Muscle layer of duodenum (tissue), 2 donors: ENCODE results near the gene COL5A1.

Source experiments
- H3K27ac ChIP-seq: one replicate; pipeline ENCODE4 v1.7.0; 2013; ENCODE audit warnings: mild to moderate bottlenecking, low read length
- H3K27me3 ChIP-seq: one replicate; pipeline ENCODE4 v1.7.0; 2013; ENCODE audit warnings: low read depth, mild to moderate bottlenecking, control low read depth, low read length
- H3K36me3 ChIP-seq, 2 donors: one replicate each; pipeline ENCODE4 v1.7.0; 2013; ENCODE audit warnings: low read length in 2 of 2, control low read depth in 1 of 2, mild to moderate bottlenecking in 1 of 2; ENCODE audit not compliant: insufficient read depth in 2 of 2, control insufficient read depth in 1 of 2
- H3K4me1 ChIP-seq, 2 donors: one replicate each; pipeline ENCODE4 v1.7.0; 2013; ENCODE audit warnings: low read length in 2 of 2, mild to moderate bottlenecking in 2 of 2, control low read depth in 1 of 2, moderate library complexity in 1 of 2; ENCODE audit not compliant: insufficient read depth in 2 of 2, control insufficient read depth in 1 of 2
- H3K4me3 ChIP-seq, 2 donors: one replicate each; pipeline ENCODE4 v1.7.0; 2013; ENCODE audit warnings: low read length in 2 of 2, low read depth in 1 of 2, mild to moderate bottlenecking in 1 of 2
- H3K9me3 ChIP-seq, 2 donors: one replicate each; pipeline ENCODE4 v1.7.0; 2013; ENCODE audit warnings: low read length in 2 of 2, control low read depth in 1 of 2, mild to moderate bottlenecking in 1 of 2; ENCODE audit not compliant: control insufficient read depth in 1 of 2
- donor health status: healthy.

COL5A1 gene

GRCh38 chr9:134860510-134860909 lies 218.9 kb downstream of the COL5A1 start:
- H3K27ac ChIP-seq: no peak overlapping the region
- no peak overlapping the region for H3K4me3 ChIP-seq

GRCh38 chr9:134861595-134862334 lies 220.2 kb downstream of the COL5A1 start:
- Histone ChIP-seq H3K27ac (no peak overlapping the region), H3K9me3 (no peaks in the 10 kb centered on the region), H3K27me3 (no peaks in the 10 kb centered on the region), H3K36me3 (no peaks in the 10 kb centered on the region), H3K4me1 (no peaks in the 10 kb centered on the region), H3K4me3 (no peak overlapping the region)

More at GRCh38 chr9:134860510-134860909, 218.9 kb downstream of the COL5A1 start:
- H3K4me1 ChIP-seq: no peaks in the 10 kb centered on the region
- no peaks in the 10 kb centered on the region for H3K36me3 ChIP-seq
- H3K27me3 ChIP-seq: no peaks in the 10 kb centered on the region
- no peaks in the 10 kb centered on the region for H3K9me3 ChIP-seq

- no peaks in the 10 kb centered on the region for H3K27me3 ChIP-seq
- no peaks in the 10 kb centered on the region for H3K4me1 ChIP-seq
- H3K27ac ChIP-seq: no peak overlapping the region
- no peaks in the 10 kb centered on the region for H3K9me3 ChIP-seq
- no peak overlapping the region for H3K4me3 ChIP-seq
- no peaks in the 10 kb centered on the region for H3K36me3 ChIP-seq
Measured at GRCh38 chr9:134863306-134863902, 221.8 kb downstream of the COL5A1 start.

- Histone ChIP-seq H3K27me3 (no peaks in the 10 kb centered on the region), H3K27ac (no peak overlapping the region), H3K36me3 (no peaks in the 10 kb centered on the region), H3K4me1 (no peaks in the 10 kb centered on the region), H3K9me3 (no peaks in the 10 kb centered on the region), H3K4me3 (no peak overlapping the region)
Measured at GRCh38 chr9:134863941-134864820, 222.6 kb downstream of the COL5A1 start.

GRCh38 chr9:134864821-134865190 lies 223.2 kb downstream of the COL5A1 start:
- Histone ChIP-seq H3K4me3 (no peak overlapping the region), H3K27me3 (no peaks in the 10 kb centered on the region), H3K9me3 (no peaks in the 10 kb centered on the region), H3K4me1 (no peaks in the 10 kb centered on the region), H3K36me3 (no peaks in the 10 kb centered on the region), H3K27ac (no peak overlapping the region)

- Histone ChIP-seq H3K4me3 (no peak overlapping the region), H3K9me3 (no peaks in the 10 kb centered on the region), H3K4me1 (no peaks in the 10 kb centered on the region), H3K36me3 (no peaks in the 10 kb centered on the region), H3K27me3 (no peaks in the 10 kb centered on the region), H3K27ac (no peak overlapping the region)
Measured at GRCh38 chr9:134867917-134868750, 226.5 kb downstream of the COL5A1 start.

- H3K9me3 ChIP-seq: no peaks in the 10 kb centered on the region
- H3K27ac ChIP-seq: no peak overlapping the region
- no peaks in the 10 kb centered on the region for H3K4me1 ChIP-seq
- no peak overlapping the region for H3K4me3 ChIP-seq
- no peaks in the 10 kb centered on the region for H3K36me3 ChIP-seq
- H3K27me3 ChIP-seq: no peaks in the 10 kb centered on the region
Measured at GRCh38 chr9:134868751-134869553, 227.3 kb downstream of the COL5A1 start.

- Histone ChIP-seq H3K9me3 (no peaks in the 10 kb centered on the region), H3K36me3 (no peaks in the 10 kb centered on the region), H3K27me3 (no peaks in the 10 kb centered on the region), H3K4me3 (no peak overlapping the region), H3K4me1 (no peaks in the 10 kb centered on the region), H3K27ac (no peak overlapping the region)
Measured at GRCh38 chr9:134869554-134870300, 228.1 kb downstream of the COL5A1 start.

- H3K36me3 ChIP-seq: no peaks in the 10 kb centered on the region
- no peaks in the 10 kb centered on the region for H3K4me1 ChIP-seq
- no peak overlapping the region for H3K27ac ChIP-seq
- H3K4me3 ChIP-seq: no peak overlapping the region
- no peaks in the 10 kb centered on the region for H3K27me3 ChIP-seq
- H3K9me3 ChIP-seq: no peaks in the 10 kb centered on the region
Measured at GRCh38 chr9:134870301-134870694, 228.7 kb downstream of the COL5A1 start.
